Endodermal cell (in vitro differentiated cells): ENCODE measurements around the gene LRP5. TPM values are rescaled to one million over a fixed set of nuclear protein-coding genes. Genes with fewer than 3 reads are reported as not detected.

ENCODE experiments used
- DNase-seq: peaks from one replicate; pipeline ENCODE4 v3.0.0-alpha.2; 2017
- H3K27ac ChIP-seq: 2 replicates; pipeline ENCODE4 v1.5.1; 2013; ENCODE audit warnings: mild to moderate bottlenecking, low read depth, low read length, moderate library complexity
- H3K27me3 ChIP-seq: 2 replicates; pipeline ENCODE4 v1.6.1; 2013; ENCODE audit warnings: mild to moderate bottlenecking, low read length, moderate library complexity; ENCODE audit not compliant: insufficient read depth, control insufficient read depth, poor library complexity, severe bottlenecking
- H3K36me3 ChIP-seq: 2 replicates; pipeline ENCODE4 v1.7.0; 2013; ENCODE audit warnings: mild to moderate bottlenecking, low read length, moderate library complexity; ENCODE audit not compliant: control insufficient read depth, insufficient read depth
- H3K4me1 ChIP-seq: one replicate; pipeline ENCODE4 v1.7.0; 2013; ENCODE audit warnings: low read length; ENCODE audit not compliant: control insufficient read depth, insufficient read depth
- H3K4me3 ChIP-seq: 2 replicates; pipeline ENCODE4 v1.5.1; 2013; ENCODE audit warnings: mild to moderate bottlenecking, low read length, moderate library complexity
- H3K9ac ChIP-seq: 2 replicates; pipeline ENCODE4 v1.6.1; 2013; ENCODE audit warnings: mild to moderate bottlenecking, low read length, moderate library complexity; ENCODE audit not compliant: poor library complexity, severe bottlenecking; ENCODE audit errors: extremely low read depth
- H3K9me3 ChIP-seq: 2 replicates; pipeline ENCODE4 v1.6.1; 2013; ENCODE audit warnings: mild to moderate bottlenecking, low read length, moderate library complexity; ENCODE audit not compliant: control insufficient read depth
- H3K27ac Mint-ChIP-seq: 2 replicates; pipeline ENCODE4 v1.8.0; 2020; ENCODE audit warnings: mixed read lengths
- H3K27me3 Mint-ChIP-seq: 2 replicates; pipeline ENCODE4 v1.8.0; 2021; ENCODE audit warnings: mild to moderate bottlenecking, mixed read lengths; ENCODE audit not compliant: insufficient read depth
- H3K36me3 Mint-ChIP-seq: 2 replicates; pipeline ENCODE4 v1.8.0; 2020; ENCODE audit warnings: low read depth, mixed read lengths
- H3K4me1 Mint-ChIP-seq: 2 replicates; pipeline ENCODE4 v1.8.0; 2020; ENCODE audit warnings: mixed read lengths
- H3K4me3 Mint-ChIP-seq: 2 replicates; pipeline ENCODE4 v1.8.0; 2020; ENCODE audit warnings: mild to moderate bottlenecking, moderate library complexity, mixed read lengths
- H3K9me3 Mint-ChIP-seq: 2 replicates; pipeline ENCODE4 v1.8.0; 2020; ENCODE audit warnings: mild to moderate bottlenecking, mixed read lengths
- CTCF ChIP-seq: fragments of 200-600 bp; sonication (generic); conservative IDR thresholded peaks from 2 replicates; pipeline ENCODE4 v1.5.0; 2021; ENCODE audit warnings: antibody characterized with exemption, mild to moderate bottlenecking
- WGBS, 2 experiments: methylation state at CpG; one replicate each; pipeline versions ENCODE4 v1.1.5 to v1.1.7; 2013; ENCODE audit warnings: missing lambda C conversion rate in 2 of 2, mixed read lengths in 1 of 2; ENCODE audit not compliant: insufficient coverage in 1 of 2, insufficient read length in 1 of 2; 5-methylcytosine and 5-hydroxymethylcytosine counted together
- total RNA-seq, 2 donors: library from RNA; stranded (reverse); fragmentation: NEBNext Ultra II Directional in 1 of 2; extraction: Animal tissue kit (Norgen Biotek cat#: 25700) in 1 of 2; gene quantifications; 2 replicates in 1 of 2; 3 replicates in 1 of 2; pipeline ENCODE4 v1.2.1, GENCODE V29; 2021

The LRP5 gene
- total RNA-seq, 2 donors from 2014 or later: 58.2 to 64.1 TPM

- peaks cover 19% of the 10 kb centered on the region for H3K9me3 ChIP-seq
- H3K9ac ChIP-seq: no peak overlapping the region
- 92 to 100% methylated on average over 1 to 3 of the region's 3 CpGs for WGBS, 2 experiments
- no peak overlapping the region for H3K4me3 Mint-ChIP-seq
- no peak overlapping the region for H3K27ac ChIP-seq
- H3K27ac Mint-ChIP-seq: no peak overlapping the region
- H3K36me3 ChIP-seq: peaks cover 42% of the 10 kb centered on the region
- no peaks in the 10 kb centered on the region for H3K27me3 Mint-ChIP-seq
- DNase-seq: no peak
- peaks cover 76% of the 10 kb centered on the region for H3K36me3 Mint-ChIP-seq
- H3K4me3 ChIP-seq: no peak overlapping the region
- H3K27me3 ChIP-seq: no peaks in the 10 kb centered on the region
- no peaks in the 10 kb centered on the region for H3K4me1 Mint-ChIP-seq
- no peak for TF ChIP-seq CTCF
- peaks cover 25% of the 10 kb centered on the region for H3K9me3 Mint-ChIP-seq
- no peaks in the 10 kb centered on the region for H3K4me1 ChIP-seq
Observed at GRCh38 chr11:68429661-68430060, 117.3 kb downstream of the LRP5 start.

GRCh38 chr11:68430384-68430783 is 118.0 kb downstream of the LRP5 start:
- TF ChIP-seq CTCF: no peak
- H3K4me1 Mint-ChIP-seq: no peaks in the 10 kb centered on the region
- Histone ChIP-seq H3K27me3 (no peaks in the 10 kb centered on the region), H3K9me3 (peaks cover 19% of the 10 kb centered on the region), H3K27ac (no peak overlapping the region), H3K4me3 (no peak overlapping the region), H3K9ac (no peak overlapping the region), H3K36me3 (peaks cover 42% of the 10 kb centered on the region), H3K4me1 (no peaks in the 10 kb centered on the region)
- no peak overlapping the region for H3K4me3 Mint-ChIP-seq
- no peak for DNase-seq
- H3K27me3 Mint-ChIP-seq: no peaks in the 10 kb centered on the region
- H3K36me3 Mint-ChIP-seq: peaks cover 74% of the 10 kb centered on the region
- no peak overlapping the region for H3K27ac Mint-ChIP-seq
- peaks cover 25% of the 10 kb centered on the region for H3K9me3 Mint-ChIP-seq
- 52 to 97% methylated on average over 5 of the region's 5 CpGs for WGBS, 2 experiments

GRCh38 chr11:68430801-68431200 is 118.4 kb downstream of the LRP5 start:
- H3K4me1 Mint-ChIP-seq: no peaks in the 10 kb centered on the region
- peaks cover 72% of the 10 kb centered on the region for H3K36me3 Mint-ChIP-seq
- no peak for TF ChIP-seq CTCF
- peaks cover 25% of the 10 kb centered on the region for H3K9me3 Mint-ChIP-seq
- Histone ChIP-seq H3K36me3 (peaks cover 41% of the 10 kb centered on the region), H3K27me3 (no peaks in the 10 kb centered on the region), H3K9me3 (peaks cover 19% of the 10 kb centered on the region), H3K9ac (no peak overlapping the region), H3K4me3 (no peak overlapping the region), H3K27ac (no peak overlapping the region), H3K4me1 (no peaks in the 10 kb centered on the region)
- no peaks in the 10 kb centered on the region for H3K27me3 Mint-ChIP-seq
- WGBS, 2 experiments: 96% methylated on average over 3 of the region's 3 CpGs; no CpG with 5 or more reads in 1 of the 2 experiments
- no peak overlapping the region for H3K27ac Mint-ChIP-seq
- no peak overlapping the region for H3K4me3 Mint-ChIP-seq
- no peak for DNase-seq
